Measurements from ENCODE around the gene RUVBL2.

Gene RUVBL2

DNA sequence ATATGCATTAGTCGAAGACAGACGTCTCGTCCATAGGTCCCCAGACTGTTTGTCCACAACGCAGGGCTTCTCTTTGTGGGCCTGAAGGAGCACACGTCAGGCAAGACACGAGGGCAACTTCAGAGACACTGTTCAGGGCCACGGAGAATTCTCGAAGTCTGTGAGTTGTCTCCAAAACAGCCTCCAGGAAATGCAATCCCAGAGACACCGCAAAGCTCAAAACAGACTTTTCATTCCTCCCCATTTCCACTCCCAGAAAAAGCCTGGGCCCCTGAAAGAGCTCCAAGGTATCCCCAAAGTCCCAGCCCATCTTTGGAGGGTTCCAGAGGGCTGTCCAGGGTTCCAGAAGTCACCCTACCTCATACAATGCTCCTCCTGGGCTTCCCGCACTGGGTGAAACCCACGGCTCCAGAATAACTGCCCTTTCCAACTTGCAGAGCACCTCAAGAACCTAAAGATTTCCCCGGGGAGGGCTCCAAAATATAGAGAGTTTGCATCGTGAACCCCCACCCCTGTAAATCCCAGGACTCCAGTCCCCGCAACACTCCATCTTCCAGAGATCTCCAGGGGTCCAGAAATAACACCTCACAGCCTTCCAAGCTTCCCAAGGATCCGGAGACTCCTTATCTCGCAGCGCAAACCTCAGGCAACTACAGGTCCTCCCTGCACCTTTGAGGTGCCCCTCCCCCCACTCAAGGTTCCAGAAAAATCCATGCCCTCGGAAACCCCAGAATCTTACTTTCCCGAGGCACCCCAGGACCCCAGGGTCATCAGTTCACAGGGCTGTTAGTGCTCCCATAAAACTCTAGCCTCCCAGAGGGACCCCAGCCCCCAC is 29.3 kb upstream of the RUVBL2 start:
- DNase-seq: no peak

DNA sequence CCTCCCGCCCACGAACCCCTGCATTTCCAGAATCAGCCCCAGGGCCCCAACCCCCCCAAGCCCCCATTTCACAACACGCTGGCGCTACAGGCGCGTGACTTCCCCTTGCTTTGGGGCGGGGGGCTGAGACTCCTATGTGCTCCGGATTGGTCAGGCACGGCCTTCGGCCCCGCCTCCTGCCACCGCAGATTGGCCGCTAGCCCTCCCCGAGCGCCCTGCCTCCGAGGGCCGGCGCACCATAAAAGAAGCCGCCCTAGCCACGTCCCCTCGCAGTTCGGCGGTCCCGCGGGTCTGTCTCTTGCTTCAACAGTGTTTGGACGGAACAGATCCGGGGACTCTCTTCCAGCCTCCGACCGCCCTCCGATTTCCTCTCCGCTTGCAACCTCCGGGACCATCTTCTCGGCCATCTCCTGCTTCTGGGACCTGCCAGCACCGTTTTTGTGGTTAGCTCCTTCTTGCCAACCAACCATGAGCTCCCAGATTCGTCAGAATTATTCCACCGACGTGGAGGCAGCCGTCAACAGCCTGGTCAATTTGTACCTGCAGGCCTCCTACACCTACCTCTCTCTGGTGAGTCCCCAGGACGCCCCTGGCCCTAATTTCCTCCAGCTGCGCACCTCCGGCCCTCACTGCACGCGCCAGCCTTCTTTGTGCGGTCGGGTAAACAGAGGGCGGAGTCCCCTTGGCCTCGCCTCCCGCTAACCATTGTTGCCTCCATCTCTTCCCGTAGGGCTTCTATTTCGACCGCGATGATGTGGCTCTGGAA is 28.5 kb upstream of the RUVBL2 start, which contains the start of gene FTL:
TSS of gene FTL (plus strand) at position 270 of the 766 bp plus-strand sequence. CDS start at position 469, 199 bp downstream.
- DNase-seq: peak; percentile 98

DNA sequence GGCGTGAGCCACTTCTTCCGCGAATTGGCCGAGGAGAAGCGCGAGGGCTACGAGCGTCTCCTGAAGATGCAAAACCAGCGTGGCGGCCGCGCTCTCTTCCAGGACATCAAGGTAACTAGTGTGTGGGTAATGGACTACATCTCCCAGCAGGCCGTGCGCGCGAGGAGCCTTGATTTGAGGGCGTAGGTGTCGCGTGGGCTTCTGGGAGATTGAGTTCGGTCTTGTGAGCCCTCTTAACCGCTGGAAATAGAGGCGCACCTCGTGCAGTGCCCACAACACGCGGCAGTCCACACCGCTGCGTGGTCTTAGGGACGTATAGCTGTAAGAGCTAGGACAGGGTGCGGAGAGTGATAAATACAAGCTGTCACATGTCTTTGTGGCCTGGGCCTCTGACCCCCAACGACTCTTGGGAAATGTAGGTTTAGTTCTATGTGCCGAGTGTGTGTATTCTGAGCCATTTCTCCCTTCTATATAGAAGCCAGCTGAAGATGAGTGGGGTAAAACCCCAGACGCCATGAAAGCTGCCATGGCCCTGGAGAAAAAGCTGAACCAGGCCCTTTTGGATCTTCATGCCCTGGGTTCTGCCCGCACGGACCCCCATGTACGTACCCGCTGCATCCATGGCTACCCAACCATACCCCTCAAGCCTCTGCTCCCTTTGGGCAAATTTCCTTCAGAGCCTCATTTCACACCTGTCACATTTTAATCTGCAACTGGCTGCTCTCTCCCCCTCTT is 27.7 kb upstream of the RUVBL2 start:
- peak; percentile 82 for DNase-seq

DNA sequence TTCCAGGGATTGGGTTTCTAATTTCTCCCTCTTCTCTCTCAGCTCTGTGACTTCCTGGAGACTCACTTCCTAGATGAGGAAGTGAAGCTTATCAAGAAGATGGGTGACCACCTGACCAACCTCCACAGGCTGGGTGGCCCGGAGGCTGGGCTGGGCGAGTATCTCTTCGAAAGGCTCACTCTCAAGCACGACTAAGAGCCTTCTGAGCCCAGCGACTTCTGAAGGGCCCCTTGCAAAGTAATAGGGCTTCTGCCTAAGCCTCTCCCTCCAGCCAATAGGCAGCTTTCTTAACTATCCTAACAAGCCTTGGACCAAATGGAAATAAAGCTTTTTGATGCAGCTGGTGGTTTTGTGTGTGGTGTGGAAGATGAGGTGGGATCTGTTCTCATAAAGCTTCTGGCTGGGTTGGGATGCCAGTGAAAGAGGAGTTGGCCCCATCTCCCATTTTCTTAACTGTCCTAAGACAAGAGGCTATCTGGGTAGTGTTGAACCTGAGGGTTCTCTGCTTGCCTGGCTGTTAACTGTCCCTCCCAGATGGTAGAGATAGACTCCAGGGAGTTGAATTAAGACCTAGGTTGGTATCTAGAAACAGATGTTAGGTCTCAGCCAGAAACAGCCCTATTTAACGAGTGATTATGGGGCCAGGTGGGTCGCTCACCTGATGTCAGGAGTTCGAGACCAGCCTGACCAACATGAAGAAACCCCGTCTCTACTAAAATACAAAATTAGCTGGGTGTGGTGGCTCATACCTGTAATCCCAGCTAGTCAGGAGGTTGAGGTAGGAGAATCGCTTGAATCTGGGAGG is 26.9 kb upstream of the RUVBL2 start:
- no peak for DNase-seq

DNA sequence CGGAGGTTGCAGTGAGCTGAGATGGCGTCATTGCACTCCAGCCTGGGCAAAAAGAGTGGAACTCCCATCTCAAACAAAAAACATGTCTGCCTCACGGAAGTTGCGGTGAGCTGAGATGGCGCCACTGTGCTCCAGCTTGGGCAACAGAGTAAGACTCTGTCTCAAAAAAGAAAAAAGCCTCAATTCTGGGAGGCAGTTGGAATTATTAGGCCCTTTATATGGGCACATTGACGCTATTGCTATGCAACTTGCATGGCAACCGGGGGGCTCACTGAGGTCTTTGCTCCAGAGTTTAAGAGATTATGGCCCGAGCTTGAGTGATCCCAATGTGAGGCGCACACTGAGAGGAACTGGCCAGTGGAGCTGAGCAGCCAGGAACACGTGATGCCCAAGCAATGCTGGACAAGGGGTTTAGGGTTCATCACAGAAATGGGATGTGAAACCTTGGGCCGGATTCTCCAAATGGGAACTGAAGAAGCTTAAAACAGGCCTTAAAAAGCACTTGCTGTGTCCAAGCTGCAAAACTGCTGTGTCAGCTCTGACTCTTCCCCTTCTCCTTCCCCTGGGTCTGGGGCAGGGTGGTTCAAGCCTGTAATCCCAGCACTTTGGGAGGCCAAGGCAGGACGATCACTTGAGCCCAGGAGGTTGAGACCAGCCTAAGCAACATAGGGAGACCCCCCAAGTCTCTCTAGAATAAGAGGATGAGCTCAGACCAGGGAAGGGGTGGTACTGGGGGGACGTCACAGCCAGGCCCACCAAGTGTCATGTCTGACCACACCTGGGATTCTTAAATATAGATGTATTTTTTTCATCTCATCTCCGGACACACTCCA is 26.1 kb upstream of the RUVBL2 start:
- DNase-seq: no peak

- DNase-seq: no peak
These were observed 25.5 kb upstream of the RUVBL2 start for GRCh38 chr19:48968179-48968661.

GRCh38 chr19:48968813-48969218 is 24.9 kb upstream of the RUVBL2 start:
- DNase-seq: no peak

DNA sequence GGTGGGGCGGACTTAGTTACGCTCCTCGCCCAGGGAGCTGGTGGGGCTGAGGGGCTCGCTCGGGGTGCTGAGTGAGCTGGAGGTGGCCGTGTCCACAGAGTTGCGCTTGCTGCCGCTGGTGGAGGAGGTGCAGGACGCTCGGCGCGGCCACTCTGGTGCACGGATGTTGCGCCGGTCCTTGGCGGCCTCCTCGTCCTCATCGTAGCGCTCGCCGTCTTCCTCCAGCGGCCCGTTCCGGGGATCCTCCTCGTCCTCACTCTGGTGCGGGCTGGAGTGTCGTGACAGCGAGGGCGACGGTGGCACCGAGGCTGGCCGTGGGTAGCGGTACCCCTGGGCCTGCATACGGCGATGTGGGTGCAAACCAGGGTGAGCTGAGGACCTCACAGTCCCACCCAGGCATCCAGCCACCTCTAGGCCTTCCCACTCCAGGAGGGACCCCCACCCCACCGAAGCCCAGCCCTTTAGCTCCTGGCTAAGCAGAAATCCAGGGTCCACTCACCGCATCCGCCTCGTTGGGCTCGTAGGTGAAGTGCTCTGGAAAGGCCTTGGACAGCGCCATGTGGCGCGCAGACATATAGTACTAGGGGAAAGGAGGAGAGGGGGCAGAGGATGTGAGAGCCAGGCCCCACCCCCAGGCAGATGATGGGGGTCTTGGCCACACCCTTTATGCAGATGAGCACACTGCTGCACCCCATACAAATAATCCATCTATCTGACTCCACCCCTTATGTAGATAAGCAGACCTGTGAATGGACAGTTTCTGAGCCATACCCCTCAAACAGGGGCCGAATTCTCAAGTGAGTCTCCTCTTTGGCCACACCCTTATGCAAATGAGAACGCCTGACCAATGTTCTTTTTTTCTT is 24.2 kb upstream of the RUVBL2 start:
- DNase-seq: no peak

DNA sequence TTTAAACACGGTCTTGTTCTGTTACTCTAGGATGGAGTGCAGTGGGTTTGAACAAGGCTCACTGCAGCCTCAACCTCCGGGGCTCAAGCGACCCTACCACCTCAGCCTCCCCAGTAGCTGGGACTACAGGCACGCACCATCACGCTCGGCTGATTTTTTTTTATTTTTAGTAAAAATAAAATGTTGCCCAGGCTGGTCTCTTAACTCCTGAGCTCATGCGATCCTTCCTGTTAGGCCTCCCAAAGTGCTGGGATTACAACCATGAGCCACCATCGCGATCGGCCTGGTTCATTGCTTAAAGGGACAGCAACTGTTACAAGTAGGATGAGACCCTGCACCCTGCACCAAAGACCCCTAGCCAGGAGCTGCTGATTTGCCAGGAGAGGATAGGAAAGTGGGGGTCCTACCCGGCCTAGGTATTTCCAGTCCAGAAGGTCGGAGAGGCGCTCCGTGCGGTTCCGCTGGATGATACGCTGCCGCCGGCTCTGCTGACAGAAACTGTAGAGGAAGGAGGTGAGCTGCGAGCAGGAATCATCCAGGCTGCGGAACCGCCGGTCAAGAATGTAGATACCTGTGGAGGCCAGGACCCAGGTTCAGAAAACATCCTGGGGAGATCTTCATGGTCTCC is 23.4 kb upstream of the RUVBL2 start:
- DNase-seq: no peak

DNA sequence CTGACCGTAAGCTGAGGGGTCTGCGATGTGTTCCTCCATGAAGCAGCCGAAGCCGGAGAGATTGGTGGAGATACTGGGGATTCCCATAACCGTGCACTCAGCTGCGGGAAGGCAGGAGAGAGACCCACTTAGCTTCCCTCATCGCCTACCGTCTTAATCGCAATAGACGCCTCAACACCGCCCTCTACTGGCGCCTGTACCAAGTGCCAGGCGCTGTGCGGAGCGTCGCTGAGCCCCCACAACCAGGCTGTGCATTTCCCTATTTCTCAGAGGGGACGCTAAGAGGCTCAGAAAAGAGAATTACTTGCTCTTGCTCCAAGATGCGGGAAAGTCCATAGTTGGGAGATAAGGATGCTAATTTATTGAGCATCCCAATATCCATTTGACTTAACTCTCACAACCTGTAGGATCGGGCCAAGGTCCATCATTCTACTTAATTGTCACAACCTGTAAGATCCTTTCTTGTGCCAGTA is 22.7 kb upstream of the RUVBL2 start:
- DNase-seq: peak; percentile 82

GRCh38 chr19:48975947-48976847 is 17.5 kb upstream of the RUVBL2 start:
- DNase-seq: no peak

- no peak for DNase-seq
These were observed 16.6 kb upstream of the RUVBL2 start for GRCh38 chr19:48977061-48977460.

DNA sequence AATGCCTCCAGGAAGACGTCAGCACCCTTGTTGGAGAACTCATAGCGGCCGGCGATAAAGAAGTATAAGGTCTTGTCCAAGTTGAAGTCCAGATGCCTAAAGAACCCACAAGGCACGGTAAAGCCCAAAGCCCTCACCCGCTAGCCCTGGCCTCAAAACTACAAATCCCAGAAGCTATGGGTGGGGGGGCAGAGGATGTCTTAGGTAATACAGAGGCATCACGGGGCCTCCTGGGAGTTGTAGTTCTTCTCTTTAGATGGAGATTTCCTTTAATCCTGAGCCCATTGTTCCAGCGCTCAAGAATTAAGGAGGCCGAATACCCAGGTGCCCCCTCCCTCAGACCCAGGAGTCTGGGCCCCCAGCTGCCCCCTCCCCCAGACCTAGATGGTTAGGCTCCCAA is 11.4 kb upstream of the RUVBL2 start:
- DNase-seq: no peak

DNA sequence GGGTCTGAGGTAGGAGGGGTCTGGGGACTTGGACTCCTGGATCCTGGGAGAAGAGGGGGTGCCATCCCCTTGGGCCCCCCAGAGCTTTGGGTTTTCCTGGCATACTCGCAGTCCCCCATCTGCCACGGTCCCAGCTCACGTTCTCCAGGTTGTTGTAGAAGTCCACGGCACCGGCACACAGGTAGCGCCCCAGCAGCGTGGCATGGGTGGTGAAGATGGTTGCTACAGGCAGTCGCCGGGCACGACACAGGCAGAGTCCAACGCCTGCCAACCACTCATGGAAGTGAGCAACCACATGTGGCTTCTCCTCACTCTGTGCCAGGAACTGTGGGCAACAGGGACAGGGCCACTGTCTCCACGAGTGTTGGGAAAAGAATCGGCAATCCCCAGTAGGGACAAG is 8.0 kb upstream of the RUVBL2 start:
- DNase-seq: no peak

- no peak for DNase-seq
These were observed 7.5 kb upstream of the RUVBL2 start for GRCh38 chr19:48986211-48986610.

GRCh38 chr19:48987323-48987722 is 6.4 kb upstream of the RUVBL2 start:
- no peak for DNase-seq

DNA sequence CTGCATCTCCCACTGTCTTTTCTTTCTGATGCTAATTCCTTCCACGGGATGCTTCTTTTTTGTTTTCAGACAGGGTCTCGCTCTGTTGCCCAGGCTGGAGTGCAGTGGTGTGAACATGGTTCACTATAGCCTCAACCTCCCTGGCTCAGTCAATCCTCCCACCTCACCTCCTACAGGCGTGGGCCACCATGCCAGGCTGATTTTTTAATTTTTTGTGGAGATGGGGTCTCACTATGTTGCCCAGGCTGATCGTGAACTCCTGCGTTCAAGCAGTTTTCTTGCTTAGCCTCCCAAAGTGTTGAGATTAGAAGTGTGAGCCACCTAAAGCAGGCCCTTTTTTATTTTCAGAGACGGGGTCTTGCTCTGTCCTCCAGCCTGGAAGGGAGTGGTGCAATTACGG is 5.4 kb upstream of the RUVBL2 start:
- no peak for DNase-seq

- DNase-seq: no peak
These were observed 4.8 kb upstream of the RUVBL2 start for GRCh38 chr19:48988860-48989259.
